Fibroblast of peridontal ligament (primary cell): ENCODE results near the gene TMPRSS15.

Experiments used
- DNase-seq: peaks from one replicate; pipeline ENCODE4 v3.0.0-alpha.2; 2010; ENCODE audit errors: extremely low read depth

The TMPRSS15 gene

GRCh38 chr21:18244671-18245463, 158.7 kb downstream of the TMPRSS15 start, which contains the start of gene CHODL:
TSS of gene CHODL (plus strand) at chr21:18244833. CDS start at chr21:18245224, 391 bp downstream.
- no peak for DNase-seq

GRCh38 chr21:18235545-18235944, 168.0 kb downstream of the TMPRSS15 start:
- no peak for DNase-seq

- no peak for DNase-seq
These were observed 175.4 kb downstream of the TMPRSS15 start for GRCh38 chr21:18228060-18228739.

DNA sequence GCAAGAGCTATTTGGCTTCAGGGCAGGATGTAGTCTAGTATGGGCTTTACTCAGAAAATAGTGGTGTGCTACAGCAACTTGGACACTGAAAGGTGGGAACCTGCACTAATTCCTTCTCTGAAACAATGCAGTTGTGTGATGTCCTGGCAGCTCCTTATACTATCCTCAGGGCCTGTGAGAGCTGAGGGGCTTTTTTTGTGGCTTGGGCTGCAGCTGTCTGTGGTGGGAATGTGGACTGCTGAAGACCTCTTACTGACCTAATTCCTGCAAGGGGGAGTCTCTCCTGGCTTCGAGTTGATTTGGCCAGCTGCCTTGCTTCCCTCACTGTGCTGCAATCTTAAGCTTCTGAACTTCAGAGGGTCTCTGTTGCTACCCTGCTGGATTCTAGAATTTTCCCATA, 181.2 kb downstream of the TMPRSS15 start:
- no peak for DNase-seq

GRCh38 chr21:18220498-18220897, 183.1 kb downstream of the TMPRSS15 start:
- DNase-seq, result no peak
